ENCODE results near the gene LDLR. TPM values are rescaled to one million over a fixed set of nuclear protein-coding genes. Genes with fewer than 3 reads are reported as not detected.

Gene LDLR
- total RNA-seq, 2 experiments from 2014 or later: 88.3 to 99.1 TPM

GRCh38 chr19:11141937-11142527 lies 52.8 kb downstream of the LDLR start:
- CTCF ChIA-PET (ENCODE audit: unreplicated experiment): no interaction called here
- intact Hi-C loops (cut with micrococcal nuclease; ENCODE audit: unreplicated experiment): no loop called here
- H3K4me3 ChIP-seq (ENCODE audit: low read depth, low read length, poor library complexity, severe bottlenecking): no peak overlapping the region
- TF ChIP-seq CTCF (conservative IDR thresholded peaks at IDR 0.05; ENCODE audit: low read length) (peak; percentile 23; the same call in 1 of the 2 replicates), EZH2phosphoT487 (IDR thresholded peaks at IDR 0.05; ENCODE audit: borderline replicate concordance, low read depth, low read length) (no peak)
- POLR2A ChIA-PET: no interaction called here
- H3K4me1 ChIP-seq (ENCODE audit: insufficient read depth, low read length, poor library complexity, severe bottlenecking): peaks cover 35% of the 10 kb centered on the region
- H3K9me3 ChIP-seq (ENCODE audit: low read length): no peaks in the 10 kb centered on the region
- BruUV-seq (replicated peaks): no TSS peak
- no peaks in the 10 kb centered on the region; the same call in 1 of the 2 replicates for H4K20me1 ChIP-seq (ENCODE audit: insufficient read depth, low read length)
- no peak for DNase-seq (ENCODE audit: low spot score)
- H3K27ac ChIP-seq (ENCODE audit: low read depth, low read length, poor library complexity, severe bottlenecking): no peak overlapping the region
- no peak overlapping the region for H3K4me2 ChIP-seq (ENCODE audit: low read length)
- no peaks in the 10 kb centered on the region for H3K9me2 ChIP-seq (ENCODE audit: insufficient read depth, low read length)
- no peak overlapping the region for H2AFZ ChIP-seq (ENCODE audit: low read length)
- H3K36me3 ChIP-seq (ENCODE audit: insufficient read depth, low read length): peaks cover 33% of the 10 kb centered on the region
- H3K79me2 ChIP-seq (ENCODE audit: insufficient read depth, low read depth, low read length): no peaks in the 10 kb centered on the region

- no peaks in the 10 kb centered on the region for H3K79me2 ChIP-seq (ENCODE audit: insufficient read depth, low read depth, low read length)
- ChIA-PET POLR2A (no interaction called here), CTCF (ENCODE audit: unreplicated experiment) (no interaction called here)
- H3K36me3 ChIP-seq (ENCODE audit: insufficient read depth, low read length): peaks cover 39% of the 10 kb centered on the region
- TF ChIP-seq EZH2phosphoT487 (IDR thresholded peaks at IDR 0.05; ENCODE audit: borderline replicate concordance, low read depth, low read length) (no peak), CTCF (conservative IDR thresholded peaks at IDR 0.05; ENCODE audit: low read length) (no peak)
- peak overlapping the region; percentile 55 for H3K4me2 ChIP-seq (ENCODE audit: low read length)
- intact Hi-C loops (cut with micrococcal nuclease; ENCODE audit: unreplicated experiment): no loop called here
- H3K27ac ChIP-seq (ENCODE audit: low read depth, low read length, poor library complexity, severe bottlenecking): peak overlapping the region; percentile 72
- H4K20me1 ChIP-seq (ENCODE audit: insufficient read depth, low read length): no peaks in the 10 kb centered on the region; the same call in 1 of the 2 replicates
- peaks cover 30% of the 10 kb centered on the region for H3K4me1 ChIP-seq (ENCODE audit: insufficient read depth, low read length, poor library complexity, severe bottlenecking)
- no TSS peak for BruUV-seq (replicated peaks)
- H3K4me3 ChIP-seq (ENCODE audit: low read depth, low read length, poor library complexity, severe bottlenecking): no peak overlapping the region
- no peak overlapping the region for H2AFZ ChIP-seq (ENCODE audit: low read length)
- H3K9me2 ChIP-seq (ENCODE audit: insufficient read depth, low read length): no peaks in the 10 kb centered on the region
- H3K9me3 ChIP-seq (ENCODE audit: low read length): no peaks in the 10 kb centered on the region
- DNase-seq (ENCODE audit: low spot score): no peak
Measured at GRCh38 chr19:11142528-11143171, 53.4 kb downstream of the LDLR start.

GRCh38 chr19:11145536-11145924 lies 56.3 kb downstream of the LDLR start:
- POLR2A ChIA-PET: no interaction called here

More at GRCh38 chr19:11145536-11145924, 56.3 kb downstream of the LDLR start:
- no peaks in the 10 kb centered on the region for H3K9me3 ChIP-seq (ENCODE audit: low read length)
- peaks cover 20% of the 10 kb centered on the region for H3K4me1 ChIP-seq (ENCODE audit: insufficient read depth, low read length, poor library complexity, severe bottlenecking)
- CTCF ChIA-PET (ENCODE audit: unreplicated experiment): no interaction called here
- no peak overlapping the region for H3K4me3 ChIP-seq (ENCODE audit: low read depth, low read length, poor library complexity, severe bottlenecking)
- H3K36me3 ChIP-seq (ENCODE audit: insufficient read depth, low read length): peaks cover 65% of the 10 kb centered on the region
- H3K9me2 ChIP-seq (ENCODE audit: insufficient read depth, low read length): no peaks in the 10 kb centered on the region
- H3K27ac ChIP-seq (ENCODE audit: low read depth, low read length, poor library complexity, severe bottlenecking): no peak overlapping the region
- H4K20me1 ChIP-seq (ENCODE audit: insufficient read depth, low read length): no peaks in the 10 kb centered on the region; the same call in 1 of the 2 replicates
- intact Hi-C loops (cut with micrococcal nuclease; ENCODE audit: unreplicated experiment): no loop called here
- no peak overlapping the region for H3K4me2 ChIP-seq (ENCODE audit: low read length)
- BruUV-seq (replicated peaks): no TSS peak
- H2AFZ ChIP-seq (ENCODE audit: low read length): no peak overlapping the region
- DNase-seq (ENCODE audit: low spot score): no peak
- H3K79me2 ChIP-seq (ENCODE audit: insufficient read depth, low read depth, low read length): peaks cover 12% of the 10 kb centered on the region; the same call in 1 of the 2 replicates
- TF ChIP-seq EZH2phosphoT487 (IDR thresholded peaks at IDR 0.05; ENCODE audit: borderline replicate concordance, low read depth, low read length): no peak
- TF ChIP-seq CTCF (conservative IDR thresholded peaks at IDR 0.05; ENCODE audit: low read length): no peak

Measured in OCI-LY7 (cell line).